ENCODE measurements around the gene DDHD1.

- TF ChIP-seq POLR2A (IDR thresholded peaks at IDR 0.05; ENCODE audit: low read length), result no peak
- no peak for TF ChIP-seq GATA1 (IDR thresholded peaks at IDR 0.05; ENCODE audit: low read depth, low read length)
These were observed 154.6 kb downstream of the DDHD1 start for GRCh38 chr14:52998376-52999015.
